HEK293 (cell line): Measurements from ENCODE around the gene GHRH.

ENCODE experiments used
- CTCF ChIP-seq: fragments of 450-650 bp; formaldehyde crosslinking; IDR thresholded peaks from 2 replicates; pipeline ENCODE4 v1.5.1; 2016; ENCODE audit warnings: missing biosample characterization, missing genetic modification characterization
- KLF10 ChIP-seq: fragments of 450-650 bp; IDR thresholded peaks from 2 replicates; pipeline ENCODE4 v1.5.1; 2018; ENCODE audit warnings: missing biosample characterization, mild to moderate bottlenecking, missing genetic modification characterization
- PATZ1 ChIP-seq: fragments of 450-650 bp; formaldehyde crosslinking; IDR thresholded peaks from 2 replicates; pipeline ENCODE4 v1.5.1; 2016; ENCODE audit warnings: missing biosample characterization, missing genetic modification characterization
- ZNF114 ChIP-seq: fragments of 450-650 bp; formaldehyde crosslinking; IDR thresholded peaks from 2 replicates; pipeline ENCODE4 v1.5.0; 2017; ENCODE audit warnings: missing biosample characterization, missing genetic modification characterization
- ZNF624 ChIP-seq: fragments of 450-650 bp; formaldehyde crosslinking; IDR thresholded peaks from 2 replicates; pipeline ENCODE4 v1.5.1; 2017; ENCODE audit warnings: missing biosample characterization, missing genetic modification characterization
- ZNF777 ChIP-seq: fragments of 450-650 bp; formaldehyde crosslinking; IDR thresholded peaks from 2 replicates; pipeline ENCODE4 v1.5.1; 2017; ENCODE audit warnings: missing biosample characterization, missing genetic modification characterization, borderline replicate concordance

GRCh38 chr20:37242503-37242902, 19.1 kb downstream of the GHRH start:
- TF ChIP-seq CTCF (tag by site-specific recombination) (no peak), ZNF624 (tag by site-specific recombination) (no peak), PATZ1 (tag by site-specific recombination) (no peak), KLF10 (tag by site-specific recombination) (no peak), ZNF114 (tag by site-specific recombination) (no peak), ZNF777 (tag by site-specific recombination) (no peak)
